GM12873 (cell line): Measurements from ENCODE around the gene KANSL1.

ENCODE experiments used
- TF ChIP-seq, protein P1 (sequence below): IDR thresholded peaks from 2 replicates; pipeline ENCODE4 v1.5.1; 2012; ENCODE audit warnings: low read depth, mild to moderate bottlenecking, moderate library complexity, low read length, control low read depth; ENCODE audit not compliant: insufficient read depth; ENCODE audit errors: missing control alignments

Gene KANSL1

DNA sequence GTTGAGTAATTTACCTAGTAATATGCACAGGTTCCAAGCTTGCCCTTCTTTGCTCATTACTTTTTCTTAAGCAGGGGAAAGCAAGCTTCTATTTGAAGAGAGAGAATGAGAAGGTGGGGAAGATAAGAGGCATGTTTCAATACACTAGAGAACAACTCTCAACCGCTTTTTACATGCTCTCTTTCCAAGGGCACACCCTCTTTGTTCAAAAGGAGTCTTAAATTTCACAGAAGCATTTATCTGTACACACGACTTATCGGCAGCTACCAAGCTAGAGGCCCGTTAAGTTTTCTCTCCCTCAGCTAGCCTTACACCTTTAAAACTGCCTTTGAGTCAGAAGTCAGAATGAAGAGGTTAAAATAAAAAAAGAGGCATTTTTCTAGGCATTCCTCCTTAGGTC is 114.6 kb downstream of the KANSL1 start:
- TF ChIP-seq, protein P1, sequence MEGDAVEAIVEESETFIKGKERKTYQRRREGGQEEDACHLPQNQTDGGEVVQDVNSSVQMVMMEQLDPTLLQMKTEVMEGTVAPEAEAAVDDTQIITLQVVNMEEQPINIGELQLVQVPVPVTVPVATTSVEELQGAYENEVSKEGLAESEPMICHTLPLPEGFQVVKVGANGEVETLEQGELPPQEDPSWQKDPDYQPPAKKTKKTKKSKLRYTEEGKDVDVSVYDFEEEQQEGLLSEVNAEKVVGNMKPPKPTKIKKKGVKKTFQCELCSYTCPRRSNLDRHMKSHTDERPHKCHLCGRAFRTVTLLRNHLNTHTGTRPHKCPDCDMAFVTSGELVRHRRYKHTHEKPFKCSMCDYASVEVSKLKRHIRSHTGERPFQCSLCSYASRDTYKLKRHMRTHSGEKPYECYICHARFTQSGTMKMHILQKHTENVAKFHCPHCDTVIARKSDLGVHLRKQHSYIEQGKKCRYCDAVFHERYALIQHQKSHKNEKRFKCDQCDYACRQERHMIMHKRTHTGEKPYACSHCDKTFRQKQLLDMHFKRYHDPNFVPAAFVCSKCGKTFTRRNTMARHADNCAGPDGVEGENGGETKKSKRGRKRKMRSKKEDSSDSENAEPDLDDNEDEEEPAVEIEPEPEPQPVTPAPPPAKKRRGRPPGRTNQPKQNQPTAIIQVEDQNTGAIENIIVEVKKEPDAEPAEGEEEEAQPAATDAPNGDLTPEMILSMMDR = no peak

- TF ChIP-seq, protein P1 = no peak
Observed at GRCh38 chr17:46074540-46074939, 118.7 kb downstream of the KANSL1 start.

DNA sequence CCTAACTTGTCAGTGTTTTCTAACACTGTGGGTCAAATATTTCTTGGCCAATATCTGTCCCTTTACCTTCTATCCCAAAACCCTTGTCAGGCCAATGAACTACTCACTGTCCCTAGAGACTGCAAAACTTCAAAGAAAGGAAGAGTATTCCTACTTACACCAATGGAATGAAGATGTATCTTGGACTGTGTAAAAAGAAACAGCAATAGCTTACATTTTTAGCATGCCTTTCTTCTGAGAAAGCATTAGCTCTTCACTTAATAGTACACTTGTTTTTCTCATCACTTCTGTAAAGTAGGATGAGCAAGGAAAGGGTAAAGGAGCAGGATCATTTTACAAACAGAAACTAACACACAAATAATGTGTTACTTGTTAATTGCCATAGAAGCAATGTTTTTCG is 120.2 kb downstream of the KANSL1 start:
- TF ChIP-seq, protein P1 = no peak

- TF ChIP-seq, protein P1 = no peak
Observed at GRCh38 chr17:46071796-46072195, 121.4 kb downstream of the KANSL1 start.

GRCh38 chr17:46064460-46064859 is 128.8 kb downstream of the KANSL1 start:
- TF ChIP-seq, protein P1 = no peak

- TF ChIP-seq, protein P1 = no peak
Observed at GRCh38 chr17:46063241-46063640, 130.0 kb downstream of the KANSL1 start.

GRCh38 chr17:46061435-46061834 is 131.8 kb downstream of the KANSL1 start:
- TF ChIP-seq, protein P1 = no peak
